Pancreas (tissue), 10 donors: Measurements from ENCODE around the gene GREB1L. TPM values are rescaled to one million over a fixed set of nuclear protein-coding genes. Genes with fewer than 3 reads are reported as not detected.

Source experiments
- ATAC-seq, 4 donors: fragments of 200-7000 bp; cut with Tn5 transposase; one replicate each; pipeline versions ENCODE4 v1.8.0 to v1.9.1; 2020; ENCODE audit warnings: mild to moderate bottlenecking in 4 of 4, moderate library complexity in 4 of 4
- DNase-seq, 6 donors: peaks; one replicate each; pipeline ENCODE4 v3.0.0-alpha.2; 2020
- FAIRE-seq: peaks from 2 replicates; lab custom pipeline; 2012; peaks lifted over from hg19 to GRCh38; lab: Jason Lieb, UNC
- H3K27ac ChIP-seq, 4 donors: fragments of 200-600 bp; sonication (generic); 1 replicate in 3 of 4; 2 replicates in 1 of 4; pipeline versions ENCODE4 v1.5.0 to v1.8.0; 2020
- H3K27me3 ChIP-seq, 4 donors: fragments of 200-600 bp; one replicate each; pipeline ENCODE4 v1.8.0; 2021
- H3K36me3 ChIP-seq, 3 donors: fragments of 200-600 bp; sonication (generic) in 1 of 3; one replicate each; pipeline versions ENCODE4 v1.5.0 to v1.8.0; 2020 to 2021
- H3K4me1 ChIP-seq, 3 donors: fragments of 200-600 bp; one replicate each; pipeline ENCODE4 v1.8.0; 2021
- H3K4me3 ChIP-seq, 4 donors: fragments of 200-600 bp; sonication (generic) in 2 of 4; one replicate each; pipeline versions ENCODE4 v1.5.0 to v1.8.0; 2020 to 2021
- H3K9me3 ChIP-seq, 4 donors: fragments of 200-600 bp; one replicate each; pipeline ENCODE4 v1.8.0; 2021
- WGBS, 2 donors: extraction: QIAGEN DNeasy Blood & Tissue Kit; methylation state at CpG; one replicate each; pipeline ENCODE4 v1.1.7; 2013; 5-methylcytosine and 5-hydroxymethylcytosine counted together
- intact Hi-C, 3 donors: fragments of 100-400 bp; cut with DNase I; formaldehyde crosslinking; loops; one replicate each; pipeline versions ENCODE4 v1.11.1 to v1.14.2; 2022
- polyA plus RNA-seq, 2 donors: library from polyadenylated mRNA; stranded (reverse); fragments of 200-250 nt; gene quantifications; one replicate each; pipeline ENCODE4 v1.2.3, GENCODE V29; 2013
- total RNA-seq, 6 donors: library from RNA; stranded (reverse); fragmentation: NEBNext Ultra II Directional in 4 of 6; extraction: Animal tissue kit (Norgen Biotek cat#: 25700) in 4 of 6; gene quantifications; one replicate each; pipeline versions ENCODE4 v1.2.1 to v1.2.4, GENCODE V29; 2021 to 2023
- TF ChIP-seq, protein P1 (sequence below), 4 donors: fragments of 200-600 bp; sonication (generic) in 3 of 4; IDR thresholded peaks; one replicate each; pipeline versions ENCODE4 v1.5.0 to v1.8.0; 2021; ENCODE audit warnings: antibody characterized with exemption in 4 of 4
- donor health status: healthy with polysubstance abuse.
- donor health status: DM: no; HTN: no; CAD: no; lungs with moderate emphysema.
- donor health status: DM: no; HTN: no; CAD: no.
- donor health status: control.
- donor health status: control.
- donor health status: Bipolar disorder and iron deficiency.
- donor health status: DM: yes; HTN: yes; CAD: no.
- donor health status: DM: no; HTN: no; CAD: no.
- donor health status: DM: no; HTN: no; CAD: no.
- donor health status: DM: yes; HTN: yes; CAD: no.

Gene GREB1L
- total and polyA plus RNA-seq, 8 donors = 0.03 to 0.34 (median 0.19) TPM; not detected in 2

DNA sequence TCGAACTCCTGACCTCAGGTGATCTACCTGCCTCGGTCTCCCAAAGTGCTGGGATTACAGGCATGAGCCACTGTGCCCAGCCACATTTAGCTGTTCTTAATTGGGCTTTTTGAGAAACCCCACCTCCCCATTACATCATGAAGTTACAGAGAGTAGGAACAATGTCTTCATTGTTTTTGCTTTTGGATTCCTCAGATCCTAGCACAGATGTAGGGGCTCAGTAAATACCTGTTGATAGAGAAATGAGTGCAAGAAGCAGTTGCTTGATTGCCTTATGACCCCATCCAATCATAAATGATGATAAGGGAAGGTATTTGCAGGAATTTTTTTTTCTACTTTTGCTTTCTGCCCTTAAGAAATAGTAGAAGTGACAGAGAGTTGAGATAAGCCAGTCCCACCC lies 25.4 kb downstream of the GREB1L start:
- Histone ChIP-seq H3K9me3 (no peaks in the 10 kb centered on the region), H3K27ac (no peak overlapping the region), H3K36me3 (no peaks in the 10 kb centered on the region), H3K27me3 (no peaks in the 10 kb centered on the region), H3K4me3 (no peak overlapping the region), H3K4me1 (no peaks in the 10 kb centered on the region)
- WGBS, 2 donors = 86 to 88% methylated on average over 2 of the region's 2 CpGs
- TF ChIP-seq, protein P1, sequence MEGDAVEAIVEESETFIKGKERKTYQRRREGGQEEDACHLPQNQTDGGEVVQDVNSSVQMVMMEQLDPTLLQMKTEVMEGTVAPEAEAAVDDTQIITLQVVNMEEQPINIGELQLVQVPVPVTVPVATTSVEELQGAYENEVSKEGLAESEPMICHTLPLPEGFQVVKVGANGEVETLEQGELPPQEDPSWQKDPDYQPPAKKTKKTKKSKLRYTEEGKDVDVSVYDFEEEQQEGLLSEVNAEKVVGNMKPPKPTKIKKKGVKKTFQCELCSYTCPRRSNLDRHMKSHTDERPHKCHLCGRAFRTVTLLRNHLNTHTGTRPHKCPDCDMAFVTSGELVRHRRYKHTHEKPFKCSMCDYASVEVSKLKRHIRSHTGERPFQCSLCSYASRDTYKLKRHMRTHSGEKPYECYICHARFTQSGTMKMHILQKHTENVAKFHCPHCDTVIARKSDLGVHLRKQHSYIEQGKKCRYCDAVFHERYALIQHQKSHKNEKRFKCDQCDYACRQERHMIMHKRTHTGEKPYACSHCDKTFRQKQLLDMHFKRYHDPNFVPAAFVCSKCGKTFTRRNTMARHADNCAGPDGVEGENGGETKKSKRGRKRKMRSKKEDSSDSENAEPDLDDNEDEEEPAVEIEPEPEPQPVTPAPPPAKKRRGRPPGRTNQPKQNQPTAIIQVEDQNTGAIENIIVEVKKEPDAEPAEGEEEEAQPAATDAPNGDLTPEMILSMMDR (IDR thresholded peaks at IDR 0.05) = no peak
- FAIRE-seq = no peak
- ATAC-seq = no peak
- intact Hi-C loops = no loop called here
- no peak for DNase-seq

GRCh38 chr18:21269349-21269748 lies 27.3 kb downstream of the GREB1L start:
- ATAC-seq (no peak), FAIRE-seq (no peak), DNase-seq (no peak)
- WGBS, 2 donors = 0% methylated on average over 1 of the region's 1 CpG
- TF ChIP-seq, protein P1 (IDR thresholded peaks at IDR 0.05) = no peak
- H3K9me3 ChIP-seq = no peaks in the 10 kb centered on the region
- H3K4me3 ChIP-seq = no peak overlapping the region
- H3K27ac ChIP-seq = no peak overlapping the region
- no peaks in the 10 kb centered on the region for H3K36me3 ChIP-seq
- H3K4me1 ChIP-seq = no peaks in the 10 kb centered on the region
- H3K27me3 ChIP-seq = no peaks in the 10 kb centered on the region
- intact Hi-C loops = no loop called here

GRCh38 chr18:21270453-21270852 lies 28.4 kb downstream of the GREB1L start:
- TF ChIP-seq, protein P1 (IDR thresholded peaks at IDR 0.05) = no peak
- H3K4me3 ChIP-seq = no peak overlapping the region
- no peaks in the 10 kb centered on the region for H3K27me3 ChIP-seq
- H3K27ac ChIP-seq = no peak overlapping the region
- intact Hi-C loops = no loop called here
- no peaks in the 10 kb centered on the region for H3K36me3 ChIP-seq
- no peaks in the 10 kb centered on the region for H3K9me3 ChIP-seq
- DNase-seq = no peak
- H3K4me1 ChIP-seq = no peaks in the 10 kb centered on the region
- no peak for ATAC-seq
- 76 to 81% methylated on average over 3 of the region's 3 CpGs for WGBS, 2 donors
- FAIRE-seq = no peak

GRCh38 chr18:21272016-21272579 lies 30.1 kb downstream of the GREB1L start:
- Histone ChIP-seq H3K27ac (no peak overlapping the region), H3K4me1 (no peaks in the 10 kb centered on the region), H3K36me3 (no peaks in the 10 kb centered on the region), H3K9me3 (no peaks in the 10 kb centered on the region), H3K27me3 (no peaks in the 10 kb centered on the region), H3K4me3 (no peak overlapping the region)
- FAIRE-seq (no peak), DNase-seq (no peak), ATAC-seq (no peak)
- TF ChIP-seq, protein P1 (IDR thresholded peaks at IDR 0.05) = no peak
- 42 to 52% methylated on average over 4 of the region's 4 CpGs for WGBS, 2 donors
- intact Hi-C loops = no loop called here

DNA sequence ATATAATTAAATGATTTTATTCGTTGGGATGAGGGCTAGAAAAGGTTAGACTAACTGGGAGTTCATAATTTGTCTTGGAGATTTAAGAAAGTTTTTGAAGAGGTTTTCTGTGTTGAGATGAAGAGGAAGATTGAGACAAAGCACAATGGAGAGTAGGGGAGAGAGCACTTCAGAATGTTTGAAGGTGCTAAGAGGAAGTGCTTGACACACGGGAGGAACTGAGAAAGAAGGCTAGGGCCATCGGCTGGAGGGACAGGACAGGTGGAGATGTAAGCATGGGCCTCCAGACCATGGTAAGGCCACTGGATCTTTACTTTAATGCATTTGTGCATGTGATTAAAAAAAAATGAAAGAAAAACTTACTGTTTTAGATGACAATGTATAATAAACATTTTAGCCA lies 31.5 kb downstream of the GREB1L start:
- ATAC-seq (no peak), FAIRE-seq (no peak), DNase-seq (no peak)
- Histone ChIP-seq H3K4me1 (no peaks in the 10 kb centered on the region), H3K36me3 (no peaks in the 10 kb centered on the region), H3K27me3 (no peaks in the 10 kb centered on the region), H3K27ac (no peak overlapping the region), H3K4me3 (no peak overlapping the region), H3K9me3 (no peaks in the 10 kb centered on the region)
- 40 to 47% methylated on average over 3 of the region's 3 CpGs for whole genome bisulfite sequencing, 2 donors
- TF ChIP-seq, protein P1 (IDR thresholded peaks at IDR 0.05) = no peak
- intact Hi-C loops = no loop called here
